ENCODE results near the gene ARMC5. TPM values are rescaled to one million over a fixed set of nuclear protein-coding genes. Genes with fewer than 3 reads are reported as not detected.

The ARMC5 gene
- total RNA-seq, 1 experiment from 2014 or later = 7.6 TPM

GRCh38 chr16:31459687-31460581 is 633 bp downstream of the ARMC5 start:
- DNase-seq (ENCODE audit: low spot score) = peak; percentile 99
- in situ Hi-C loops (cut with HindIII; ENCODE audit: low sequenced_read_pairs) = no loop called here

- DNase-seq (ENCODE audit: low spot score) = peak; percentile 41
- in situ Hi-C loops (cut with HindIII; ENCODE audit: low sequenced_read_pairs) = no loop called here
These were observed 1.3 kb downstream of the ARMC5 start for GRCh38 chr16:31460582-31461002.

- no peak for DNase-seq (ENCODE audit: low spot score)
- in situ Hi-C loops (cut with HindIII; ENCODE audit: low sequenced_read_pairs) = no loop called here
These were observed 2.1 kb downstream of the ARMC5 start for GRCh38 chr16:31461201-31461920.

- DNase-seq (ENCODE audit: low spot score) = no peak
- in situ Hi-C loops (cut with HindIII; ENCODE audit: low sequenced_read_pairs) = no loop called here
These were observed 2.9 kb downstream of the ARMC5 start for GRCh38 chr16:31461921-31462804.

GRCh38 chr16:31464348-31464769 is 5.1 kb downstream of the ARMC5 start:
- no peak for DNase-seq (ENCODE audit: low spot score)
- in situ Hi-C loops (cut with HindIII; ENCODE audit: low sequenced_read_pairs) = no loop called here

DNA sequence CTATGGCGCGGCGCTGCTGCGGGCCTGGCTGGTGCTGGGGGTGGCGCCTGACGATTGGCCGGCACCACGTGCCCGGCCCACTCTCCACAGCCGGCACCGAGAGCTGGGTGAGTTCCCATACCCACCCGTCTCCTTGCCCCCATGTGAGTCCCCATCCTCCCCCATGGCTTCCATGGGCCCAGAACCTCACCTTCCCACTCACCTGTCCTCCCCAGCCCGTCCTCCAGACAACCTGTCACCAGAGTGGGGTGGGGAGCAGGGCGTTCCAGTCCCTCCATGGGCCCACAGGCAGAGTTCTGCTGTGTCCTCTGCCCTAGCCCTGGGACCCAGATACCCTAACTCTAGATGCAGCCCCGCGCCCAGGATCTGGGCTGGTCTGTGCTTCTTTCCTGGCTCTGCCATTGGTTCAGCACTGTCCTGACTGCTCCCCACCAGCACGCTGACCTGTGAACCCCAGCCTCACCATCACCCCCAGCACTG is 5.5 kb downstream of the ARMC5 start:
- in situ Hi-C loops (cut with HindIII; ENCODE audit: low sequenced_read_pairs) = no loop called here

DNA sequence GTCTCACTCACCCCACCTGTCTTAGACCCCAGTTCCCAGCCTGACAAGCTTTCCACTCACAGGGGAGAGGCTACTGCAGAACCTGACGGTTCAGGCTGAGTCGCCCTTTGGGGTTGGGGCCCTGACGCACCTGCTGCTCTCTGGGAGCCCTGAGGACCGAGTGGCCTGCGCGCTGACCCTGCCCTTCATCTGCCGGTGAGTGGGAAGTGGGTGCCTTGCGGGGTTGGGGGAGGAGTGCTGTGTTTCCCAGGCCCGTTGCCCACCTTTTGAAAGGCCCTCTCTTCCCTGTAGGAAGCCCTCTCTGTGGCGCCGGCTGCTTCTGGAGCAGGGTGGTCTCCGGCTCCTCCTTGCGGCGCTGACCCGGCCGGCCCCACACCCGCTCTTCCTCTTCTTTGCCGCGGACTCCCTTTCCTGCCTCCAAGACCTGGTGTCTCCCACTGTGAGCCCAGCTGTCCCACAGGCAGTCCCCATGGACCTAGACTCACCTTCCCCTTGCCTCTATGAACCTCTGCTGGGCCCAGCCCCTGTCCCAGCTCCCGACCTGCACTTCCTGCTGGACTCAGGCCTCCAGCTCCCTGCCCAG is 6.6 kb downstream of the ARMC5 start:
- DNase-seq (ENCODE audit: low spot score) = no peak
- in situ Hi-C loops (cut with HindIII; ENCODE audit: low sequenced_read_pairs) = no loop called here

More for the DNA sequence above, 5.5 kb downstream of the ARMC5 start:
- DNase-seq (ENCODE audit: low spot score) = no peak

GRCh38 chr16:31466381-31466841 is 7.1 kb downstream of the ARMC5 start:
- no peak for DNase-seq (ENCODE audit: low spot score)
- in situ Hi-C loops (cut with HindIII; ENCODE audit: low sequenced_read_pairs) = no loop called here

DNA sequence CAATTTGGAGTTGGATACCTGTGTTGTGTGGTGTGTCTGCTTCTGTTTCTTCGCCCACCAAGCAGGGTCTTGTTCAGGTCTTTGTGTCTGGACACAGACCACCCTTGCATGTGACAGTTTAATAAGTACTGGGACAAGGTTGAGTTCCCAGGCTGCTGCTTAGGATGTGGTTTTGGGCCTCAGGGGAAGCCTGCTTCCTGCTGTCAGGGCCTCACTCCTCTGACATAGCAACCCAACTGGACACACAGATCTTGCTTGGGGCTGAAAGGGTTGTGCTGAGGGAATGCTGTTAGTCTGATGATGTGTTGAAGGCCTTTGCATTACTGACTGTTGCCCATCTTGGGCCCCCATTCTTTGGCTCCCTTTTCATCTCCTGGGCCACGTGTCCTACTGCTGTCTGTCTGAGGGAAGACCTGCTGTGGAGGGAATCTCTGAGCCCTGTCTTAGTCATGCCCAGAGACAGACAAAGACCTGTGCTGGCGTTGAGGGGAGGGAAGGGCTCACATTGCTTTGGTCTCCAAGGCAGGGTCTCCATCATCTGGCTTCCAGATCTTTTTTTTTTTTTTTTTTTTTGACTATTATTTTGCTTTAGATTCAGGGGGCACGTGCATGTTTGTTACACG is 8.0 kb downstream of the ARMC5 start:
- in situ Hi-C loops (cut with HindIII; ENCODE audit: low sequenced_read_pairs) = no loop called here
- no peak for DNase-seq (ENCODE audit: low spot score)

DNA sequence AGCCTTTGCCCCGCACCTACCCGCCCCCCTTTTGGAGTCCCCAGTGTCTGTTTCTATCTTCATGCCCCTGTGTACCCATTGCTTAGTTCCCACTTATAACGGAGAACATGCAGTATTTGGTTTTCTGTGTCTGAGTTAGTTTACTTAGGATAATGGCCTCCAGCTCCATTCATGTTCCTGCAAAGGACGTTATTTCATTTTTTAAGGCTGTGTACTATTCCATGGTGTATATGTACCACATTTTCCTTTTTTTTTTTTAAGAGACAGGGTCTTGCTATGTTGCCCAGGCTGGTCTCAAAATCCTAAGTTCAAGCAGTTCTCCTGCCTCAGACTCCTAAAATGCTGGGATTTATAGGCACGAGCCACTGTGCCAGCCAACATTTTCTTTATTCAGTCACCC is 8.6 kb downstream of the ARMC5 start:
- no peak for DNase-seq (ENCODE audit: low spot score)
- in situ Hi-C loops (cut with HindIII; ENCODE audit: low sequenced_read_pairs) = no loop called here

- in situ Hi-C loops (cut with HindIII; ENCODE audit: low sequenced_read_pairs) = no loop called here
- DNase-seq (ENCODE audit: low spot score) = no peak
These were observed 11.3 kb downstream of the ARMC5 start for GRCh38 chr16:31470615-31471014.

DNA sequence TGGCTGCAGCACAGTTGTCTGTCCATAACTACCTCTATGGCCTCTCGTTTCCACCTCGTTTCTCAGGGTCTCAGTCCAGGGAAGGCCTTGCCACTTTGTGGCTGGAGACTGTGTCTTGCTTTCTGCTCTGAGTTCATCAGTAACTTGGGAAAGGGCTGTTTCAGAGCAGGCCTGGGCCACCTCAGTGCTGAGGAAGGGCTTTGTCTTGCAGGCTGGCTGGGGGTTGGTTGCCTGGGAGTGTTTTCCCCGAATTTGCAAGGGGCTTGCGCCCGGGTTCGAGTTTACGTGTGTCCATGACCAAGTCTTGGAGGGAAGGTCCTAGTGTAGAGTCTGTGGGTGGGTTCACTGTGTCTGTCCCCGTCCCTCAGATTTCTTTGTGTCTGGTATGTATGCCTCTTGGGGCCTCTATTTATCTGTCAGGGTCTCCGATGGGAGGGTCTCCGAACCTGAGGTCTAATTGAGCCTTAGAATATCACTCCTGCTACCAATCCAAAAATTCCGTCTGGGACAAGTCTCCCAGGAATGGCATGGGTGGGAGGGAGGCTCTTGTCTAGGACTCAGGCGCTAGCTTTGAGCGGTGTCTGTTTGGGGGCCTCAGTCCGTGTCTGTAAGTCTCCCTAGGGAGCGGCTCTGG is 12.1 kb downstream of the ARMC5 start:
- DNase-seq (ENCODE audit: low spot score) = no peak
- in situ Hi-C loops (cut with HindIII; ENCODE audit: low sequenced_read_pairs) = no loop called here

GRCh38 chr16:31471875-31472708 is 12.8 kb downstream of the ARMC5 start, which contains the start of gene TGFB1I1:
TGFB1I1 (plus strand) TSS chr16:31472152; CDS start chr16:31472189, 37 bp downstream.
- in situ Hi-C loops (cut with HindIII; ENCODE audit: low sequenced_read_pairs) = no loop called here
- DNase-seq (ENCODE audit: low spot score) = peak; percentile 35

DNA sequence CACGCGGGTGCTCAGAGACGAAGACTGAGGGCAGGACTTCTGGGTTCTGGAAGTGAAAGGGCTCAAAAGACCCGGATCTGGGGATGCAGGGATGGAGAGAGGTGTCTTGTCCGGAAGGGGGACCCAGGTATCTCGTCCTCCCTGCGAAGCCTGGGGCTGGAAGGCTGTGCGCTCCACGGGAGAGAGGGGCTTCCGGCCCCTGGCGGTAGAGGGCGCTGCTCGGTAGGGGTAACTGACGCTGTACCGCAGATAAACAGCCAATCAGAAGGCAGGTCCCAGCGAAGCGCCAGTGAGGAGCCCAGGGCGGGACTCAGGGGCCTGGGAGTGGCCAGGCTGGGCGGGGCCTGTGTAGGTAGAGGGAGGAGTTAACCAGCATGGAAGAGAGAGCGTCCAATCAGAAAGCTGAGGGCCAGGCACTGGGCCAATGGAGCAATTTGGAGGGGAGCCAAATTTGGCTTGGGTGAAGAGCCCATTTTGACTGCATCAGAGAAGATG is 13.5 kb downstream of the ARMC5 start:
- peak; percentile 89 for DNase-seq (ENCODE audit: low spot score)
- in situ Hi-C loops (cut with HindIII; ENCODE audit: low sequenced_read_pairs) = no loop called here

- no peak for DNase-seq (ENCODE audit: low spot score)
- in situ Hi-C loops (cut with HindIII; ENCODE audit: low sequenced_read_pairs) = no loop called here
These were observed 14.1 kb downstream of the ARMC5 start for GRCh38 chr16:31473264-31473984.

DNA sequence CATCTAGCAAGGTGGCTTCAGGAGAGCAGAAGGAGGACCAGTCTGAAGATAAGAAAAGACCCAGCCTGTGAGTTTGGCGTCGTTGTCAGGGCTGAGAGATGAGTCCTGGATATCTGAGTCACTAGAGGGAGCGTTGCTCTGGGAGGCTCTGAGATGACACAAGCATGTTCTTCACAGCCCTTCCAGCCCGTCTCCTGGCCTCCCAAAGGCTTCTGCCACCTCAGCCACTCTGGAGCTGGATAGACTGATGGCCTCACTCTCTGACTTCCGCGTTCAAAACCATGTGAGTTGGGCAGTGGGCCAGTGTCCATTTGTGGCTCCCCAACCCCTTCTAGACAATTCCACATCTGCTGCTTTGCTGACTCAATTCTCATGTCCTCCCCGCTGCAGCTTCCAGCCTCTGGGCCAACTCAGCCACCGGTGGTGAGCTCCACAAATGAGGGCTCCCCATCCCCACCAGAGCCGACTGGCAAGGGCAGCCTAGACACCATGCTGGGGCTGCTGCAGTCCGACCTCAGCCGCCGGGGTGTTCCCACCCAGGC is 14.9 kb downstream of the ARMC5 start:
- in situ Hi-C loops (cut with HindIII; ENCODE audit: low sequenced_read_pairs) = no loop called here
- no peak for DNase-seq (ENCODE audit: low spot score)

All from G401 (cell line).